Fibroblast of villous mesenchyme (primary cell): ENCODE results near the gene HACD1. TPM values are rescaled to one million over a fixed set of nuclear protein-coding genes. Genes with fewer than 3 reads are reported as not detected.

Source experiments
- DNase-seq: peaks from one replicate; pipeline ENCODE4 v3.0.0-alpha.2; 2010; ENCODE audit warnings: low read depth
- H3K4me3 ChIP-seq: 2 replicates; pipeline ENCODE4 v1.5.1; 2011; ENCODE audit warnings: low read depth, mild to moderate bottlenecking, low read length
- CTCF ChIP-seq: IDR thresholded peaks from 2 replicates; pipeline ENCODE4 v1.5.1; 2012; ENCODE audit warnings: low read depth, mild to moderate bottlenecking, low read length; ENCODE audit not compliant: insufficient read depth
- total RNA-seq: library from RNA; depleted of rRNA; stranded (reverse); fragments of >200 nt; gene quantifications from 2 replicates; pipeline ENCODE4 v1.2.3, GENCODE V29; 2012

HACD1 gene
- total RNA-seq, 1 donor, result 102 TPM

- TF ChIP-seq CTCF, result no peak
- no peak overlapping the region for H3K4me3 ChIP-seq
- DNase-seq, result no peak
Observed at GRCh38 chr10:17659365-17659764, 42.2 kb upstream of the HACD1 start.

GRCh38 chr10:17657103-17657500, 39.9 kb upstream of the HACD1 start:
- no peak overlapping the region for H3K4me3 ChIP-seq
- DNase-seq, result no peak
- TF ChIP-seq CTCF, result no peak

- DNase-seq, result peak; percentile 41
- no peak for TF ChIP-seq CTCF
- H3K4me3 ChIP-seq, result no peak overlapping the region
Observed at GRCh38 chr10:17655567-17656146, 38.5 kb upstream of the HACD1 start.

GRCh38 chr10:17655009-17655408, 37.8 kb upstream of the HACD1 start:
- H3K4me3 ChIP-seq, result no peak overlapping the region
- DNase-seq, result no peak
- no peak for TF ChIP-seq CTCF

- no peak for DNase-seq
- H3K4me3 ChIP-seq, result no peak overlapping the region
- no peak for TF ChIP-seq CTCF
Observed at GRCh38 chr10:17652585-17652984, 35.4 kb upstream of the HACD1 start.

- no peak for TF ChIP-seq CTCF
- H3K4me3 ChIP-seq, result no peak overlapping the region
- DNase-seq, result no peak
Observed at GRCh38 chr10:17651896-17652295, 34.7 kb upstream of the HACD1 start.

- TF ChIP-seq CTCF, result no peak
- no peak overlapping the region for H3K4me3 ChIP-seq
- DNase-seq, result no peak
Observed at GRCh38 chr10:17650416-17650815, 33.2 kb upstream of the HACD1 start.
